GM19025 (cell line): ENCODE results near the gene ITSN1.

Experiments used
- ATAC-seq: cut with Tn5 transposase; IDR thresholded peaks from one replicate; pipeline ENCODE4 v1.9.1; 2021; ENCODE audit warnings: mild to moderate bottlenecking, low read depth, moderate library complexity; ENCODE audit not compliant: unreplicated experiment

ITSN1 gene

DNA sequence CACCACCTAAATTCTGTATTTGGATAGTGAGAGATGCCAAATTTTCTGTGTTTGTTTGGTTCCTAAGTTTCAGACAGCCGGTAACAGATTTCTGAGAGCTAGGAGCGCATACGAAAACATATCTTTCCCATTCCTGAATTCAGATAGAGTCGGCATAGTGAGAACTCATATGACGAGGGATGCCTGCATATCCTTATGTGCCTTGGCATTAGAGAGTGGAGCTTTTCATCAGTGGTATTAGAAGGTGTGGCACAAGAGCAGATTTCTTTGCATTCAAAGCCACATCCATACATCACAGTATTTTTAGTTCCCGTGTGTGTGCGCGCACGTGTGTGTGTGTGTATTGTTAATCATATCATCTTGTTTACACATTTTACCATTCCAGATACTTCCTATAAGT is 187.5 kb downstream of the ITSN1 start:
- ATAC-seq = no peak

DNA sequence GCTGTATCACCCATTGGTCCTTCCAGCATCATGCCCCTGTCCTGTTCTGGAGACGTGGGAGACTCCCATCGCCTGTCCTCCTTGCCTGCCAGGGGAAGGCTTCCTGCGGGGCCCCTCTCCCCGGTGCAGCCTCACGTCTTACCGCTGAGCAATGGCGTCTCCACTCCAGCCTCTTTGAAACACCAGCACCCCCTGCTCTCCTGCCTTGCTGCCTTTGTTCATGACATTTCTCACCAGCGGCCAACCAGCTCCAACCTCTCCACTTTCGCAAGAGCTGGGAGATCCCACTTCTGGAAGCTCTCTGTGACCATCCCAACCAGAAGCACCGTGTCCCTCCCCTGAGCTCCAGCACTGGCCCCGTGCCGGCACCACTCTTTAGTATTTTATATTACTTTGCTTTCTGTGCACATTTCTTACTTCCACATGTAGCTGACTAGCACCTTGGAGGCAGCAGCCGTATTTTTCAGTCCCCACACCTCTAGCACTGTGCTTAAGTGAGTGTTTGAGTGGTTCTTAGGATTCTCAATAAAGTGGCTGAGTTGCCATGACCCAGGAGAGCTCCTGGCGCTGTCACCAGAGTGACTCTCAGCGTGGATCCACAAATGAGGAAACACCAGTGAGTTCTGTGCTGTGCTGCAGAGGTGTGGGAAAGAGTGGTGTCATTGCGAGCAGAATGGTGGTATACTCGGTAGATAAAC is 189.8 kb downstream of the ITSN1 start:
- ATAC-seq = no peak

DNA sequence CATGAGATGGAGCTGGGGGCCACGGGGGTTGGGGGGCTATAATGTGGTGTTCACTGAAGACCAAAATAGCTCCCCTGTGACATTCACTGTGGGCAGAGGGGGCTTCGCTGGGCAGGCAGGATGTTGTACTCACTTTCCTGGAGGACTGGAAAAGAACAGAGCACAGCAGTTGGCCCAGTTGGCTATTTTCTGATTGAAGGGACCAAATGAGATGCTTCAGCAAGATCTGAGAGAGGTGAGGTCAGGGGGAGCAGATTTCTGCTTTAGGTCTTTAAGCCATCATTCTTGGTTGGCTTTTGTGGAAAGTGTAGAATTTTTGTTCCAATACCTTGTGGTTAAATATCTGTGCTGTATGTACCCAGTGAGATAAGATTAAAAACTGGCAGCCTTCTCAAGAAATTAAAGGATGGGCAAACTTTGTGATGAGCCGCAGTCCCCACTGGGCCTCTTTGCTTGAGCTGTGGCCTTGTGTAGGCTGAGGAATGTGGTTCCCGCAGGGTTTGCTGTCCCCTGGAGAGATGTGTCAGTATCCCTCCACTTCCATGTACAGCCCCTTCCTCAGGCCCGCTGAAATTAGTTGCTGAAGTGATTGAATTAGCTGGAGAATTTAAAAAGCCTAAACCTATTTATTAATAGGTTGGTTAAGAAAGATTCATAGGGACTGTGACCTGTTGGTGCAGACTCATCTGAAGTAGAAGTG is 192.7 kb downstream of the ITSN1 start:
- ATAC-seq = no peak

DNA sequence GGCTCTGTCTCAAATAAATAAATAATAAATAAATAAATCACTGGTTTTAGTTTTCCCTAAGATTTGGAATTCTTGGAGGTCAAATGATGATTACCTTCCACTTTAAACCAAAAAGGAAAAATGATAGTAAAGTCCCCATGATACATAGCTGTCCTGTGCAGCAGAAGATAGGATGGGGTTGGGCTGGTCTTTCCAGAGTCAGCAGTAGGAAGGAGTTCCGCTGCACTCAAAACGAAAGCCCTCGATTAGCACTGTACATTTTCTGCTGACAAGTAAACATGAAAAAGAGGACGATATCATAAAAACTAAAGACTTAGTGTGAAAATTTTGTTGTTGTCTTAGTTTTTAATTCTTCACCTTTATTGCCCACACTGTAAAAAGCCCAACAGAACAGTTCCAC is 193.6 kb downstream of the ITSN1 start:
- no peak for ATAC-seq

DNA sequence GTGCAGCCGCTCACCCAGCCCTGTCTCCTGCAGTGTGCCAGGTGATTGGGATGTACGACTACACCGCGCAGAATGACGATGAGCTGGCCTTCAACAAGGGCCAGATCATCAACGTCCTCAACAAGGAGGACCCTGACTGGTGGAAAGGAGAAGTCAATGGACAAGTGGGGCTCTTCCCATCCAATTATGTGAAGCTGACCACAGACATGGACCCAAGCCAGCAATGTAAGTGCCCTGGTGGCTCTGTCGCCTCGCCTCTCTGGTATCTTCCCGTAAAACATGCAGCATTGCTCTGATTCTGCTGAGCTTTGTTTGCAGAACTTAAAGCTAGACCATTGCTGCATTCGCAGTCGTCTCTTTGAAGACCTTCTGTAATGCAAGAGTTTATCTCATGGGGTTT is 194.1 kb downstream of the ITSN1 start:
- ATAC-seq = no peak

DNA sequence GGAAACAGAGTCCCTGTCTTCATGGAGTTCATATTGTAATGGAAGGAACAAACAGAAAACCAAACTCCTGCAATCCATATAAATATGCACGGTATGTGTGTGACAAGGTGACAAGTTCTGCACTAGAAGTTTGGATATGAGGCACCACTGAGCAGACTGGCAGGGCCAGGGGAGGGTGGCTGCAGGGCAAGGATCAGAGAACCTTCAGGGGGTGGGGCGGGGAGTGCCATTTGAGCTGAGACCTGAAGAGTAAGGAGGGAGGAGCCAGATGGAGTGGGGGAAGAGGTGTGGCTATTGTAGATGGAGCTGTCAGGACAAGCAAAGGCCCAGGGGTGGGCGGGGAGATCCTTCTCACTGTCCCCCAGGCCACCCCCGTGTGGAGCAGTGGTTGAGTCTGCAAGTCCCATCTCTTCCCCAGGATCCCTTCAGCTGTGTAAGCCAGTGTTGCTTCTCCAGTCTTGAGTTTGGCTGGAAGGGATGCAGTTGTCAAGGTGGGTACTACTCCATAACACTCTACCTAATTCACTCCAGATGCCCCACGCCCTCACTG is 196.9 kb downstream of the ITSN1 start:
- ATAC-seq = no peak

DNA sequence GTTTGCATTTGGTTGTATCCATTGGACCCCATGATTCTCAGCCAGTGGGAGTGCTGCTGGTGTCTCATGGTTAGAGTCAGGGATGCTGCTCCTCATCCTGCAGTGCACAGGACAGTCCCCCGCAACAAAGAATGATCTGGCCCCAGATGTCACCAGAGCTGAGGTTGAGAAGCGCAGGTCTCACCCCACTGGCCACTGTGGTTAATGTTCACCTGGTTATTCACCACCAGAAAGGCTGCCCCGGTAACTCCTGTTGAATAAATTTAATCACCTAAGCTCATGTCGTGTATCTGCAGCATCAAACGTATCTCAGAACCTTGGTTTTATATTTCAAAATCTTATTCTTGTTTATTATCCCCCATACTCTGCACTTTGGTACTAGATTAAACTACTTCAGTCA is 197.5 kb downstream of the ITSN1 start:
- ATAC-seq = no peak

DNA sequence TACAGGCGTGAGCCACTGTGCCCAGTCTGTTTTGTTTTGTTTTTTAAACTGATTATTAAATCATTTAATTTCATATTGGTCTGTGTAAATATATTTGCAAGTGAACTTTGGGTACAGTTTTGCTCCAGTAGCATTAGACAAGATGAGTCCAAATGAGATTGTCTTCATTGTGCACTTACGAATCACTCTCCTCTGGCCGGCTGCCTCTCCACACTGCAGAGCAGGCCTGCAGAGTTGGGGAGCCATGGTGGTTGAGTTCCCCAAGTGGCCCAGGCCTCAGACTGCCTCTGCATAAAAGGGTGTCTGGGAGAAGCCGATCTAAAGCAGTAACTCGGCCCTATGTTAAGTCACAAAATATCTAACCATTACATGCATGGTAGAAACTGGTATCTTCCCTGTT is 198.5 kb downstream of the ITSN1 start:
- no peak for ATAC-seq

DNA sequence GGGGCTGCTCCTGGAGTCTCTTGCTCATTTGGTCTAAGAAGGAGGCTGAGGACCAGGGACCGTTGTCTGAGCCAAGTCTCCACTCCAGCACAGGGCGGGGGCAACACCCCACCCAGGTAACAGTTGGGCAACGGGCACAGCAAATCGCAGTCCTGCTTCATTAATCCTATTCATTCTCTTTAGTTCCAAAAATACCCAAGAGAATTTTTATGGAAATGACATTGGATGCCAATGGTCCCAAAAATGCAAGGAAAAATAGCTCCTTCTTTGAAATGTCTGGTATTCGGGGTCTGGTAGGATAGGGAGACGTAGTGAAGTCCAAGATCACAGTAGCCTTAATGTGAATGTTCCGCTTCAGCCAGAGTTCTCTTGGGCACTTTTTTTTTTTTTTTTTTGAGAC is 199.3 kb downstream of the ITSN1 start:
- ATAC-seq = no peak

DNA sequence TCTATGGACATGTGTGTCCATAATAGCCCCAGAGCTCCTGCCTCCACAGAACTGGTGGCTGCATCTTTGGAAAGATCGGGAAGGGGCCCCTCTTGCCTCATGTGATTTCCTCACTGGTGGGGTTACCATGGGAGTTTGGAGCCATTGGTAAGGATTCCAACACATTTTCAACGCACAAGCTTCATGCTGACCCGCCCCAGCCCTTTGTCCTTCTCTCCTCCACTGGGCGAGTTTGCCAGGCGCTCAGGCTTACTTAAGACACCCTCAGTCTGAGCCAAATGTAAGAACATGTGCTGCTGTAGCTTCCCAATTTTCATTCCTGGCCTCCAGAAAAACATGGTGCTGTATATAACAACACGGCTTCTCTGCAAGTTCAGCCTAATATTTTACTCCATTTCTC is 200.9 kb downstream of the ITSN1 start:
- no peak for ATAC-seq

DNA sequence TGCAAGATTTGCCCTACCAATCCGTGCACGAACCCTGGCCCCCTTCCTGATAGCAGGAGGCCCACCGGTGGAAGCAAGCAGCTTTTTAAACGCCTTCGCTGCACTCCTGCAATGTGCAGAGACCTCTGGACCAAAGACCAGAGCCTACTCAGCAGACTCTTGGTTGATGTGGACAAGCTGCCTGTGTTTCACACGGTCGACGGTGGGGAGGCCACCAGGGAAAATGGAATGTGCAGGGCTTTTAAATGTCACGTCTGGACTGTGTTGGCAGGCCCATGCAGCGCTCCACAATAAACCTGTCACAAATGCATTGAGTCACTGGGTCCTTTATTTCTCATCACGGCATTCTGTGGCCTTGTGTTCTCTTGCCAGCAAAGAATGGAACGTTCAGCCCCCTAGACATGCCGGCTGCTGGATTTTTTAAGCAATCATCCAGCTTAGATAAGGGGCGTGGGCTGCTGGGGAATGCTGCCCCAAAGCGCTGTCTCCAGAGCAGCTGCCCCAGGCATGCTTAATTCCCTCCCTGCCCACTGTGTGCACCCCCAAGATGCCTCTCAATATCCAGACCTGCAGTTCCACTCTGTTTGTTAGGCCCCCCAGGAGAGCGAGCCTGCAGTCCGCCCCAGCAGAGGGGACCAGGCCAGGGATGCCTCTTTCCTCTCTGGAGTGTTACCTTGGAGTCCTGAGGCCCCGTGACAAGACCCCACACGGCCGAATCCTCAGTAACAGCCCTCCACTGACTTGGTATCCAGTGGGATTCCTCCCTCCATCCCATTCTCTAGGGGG is 202.0 kb downstream of the ITSN1 start:
- ATAC-seq = no peak

DNA sequence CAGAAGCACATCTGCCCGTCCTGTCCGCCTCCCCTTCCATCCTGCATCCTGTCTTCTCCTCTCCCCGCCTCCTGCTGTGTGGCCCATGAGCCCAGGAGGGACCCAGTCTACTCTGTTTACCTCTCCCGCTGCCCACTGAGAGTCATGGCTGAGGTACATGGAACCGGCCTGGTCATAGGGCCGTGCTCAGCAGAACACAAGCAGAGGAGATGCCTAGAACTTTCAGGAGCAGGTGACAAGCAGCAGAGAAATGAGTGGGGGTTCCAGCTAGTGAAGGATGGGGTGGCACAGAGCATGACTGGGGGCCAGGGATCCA is 202.5 kb downstream of the ITSN1 start:
- no peak for ATAC-seq

DNA sequence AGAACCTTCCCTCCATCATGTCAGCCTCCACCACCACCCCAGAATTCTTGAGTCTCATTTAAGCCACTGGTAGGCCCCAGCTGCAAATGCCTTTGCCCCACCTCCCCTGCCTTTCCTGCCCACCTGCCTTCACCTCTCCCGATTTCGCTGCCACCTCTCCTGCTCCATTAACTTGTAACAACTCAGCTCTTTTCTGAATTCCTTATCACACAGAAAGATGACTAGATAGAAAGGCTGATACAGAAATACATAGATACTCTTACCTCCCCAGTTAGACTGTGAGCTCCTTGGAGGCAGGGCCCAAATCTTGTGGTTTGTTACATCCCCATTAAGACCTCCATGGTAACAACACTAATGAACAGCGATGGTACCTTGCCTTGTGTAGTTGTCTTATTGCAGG is 203.8 kb downstream of the ITSN1 start:
- ATAC-seq = no peak

DNA sequence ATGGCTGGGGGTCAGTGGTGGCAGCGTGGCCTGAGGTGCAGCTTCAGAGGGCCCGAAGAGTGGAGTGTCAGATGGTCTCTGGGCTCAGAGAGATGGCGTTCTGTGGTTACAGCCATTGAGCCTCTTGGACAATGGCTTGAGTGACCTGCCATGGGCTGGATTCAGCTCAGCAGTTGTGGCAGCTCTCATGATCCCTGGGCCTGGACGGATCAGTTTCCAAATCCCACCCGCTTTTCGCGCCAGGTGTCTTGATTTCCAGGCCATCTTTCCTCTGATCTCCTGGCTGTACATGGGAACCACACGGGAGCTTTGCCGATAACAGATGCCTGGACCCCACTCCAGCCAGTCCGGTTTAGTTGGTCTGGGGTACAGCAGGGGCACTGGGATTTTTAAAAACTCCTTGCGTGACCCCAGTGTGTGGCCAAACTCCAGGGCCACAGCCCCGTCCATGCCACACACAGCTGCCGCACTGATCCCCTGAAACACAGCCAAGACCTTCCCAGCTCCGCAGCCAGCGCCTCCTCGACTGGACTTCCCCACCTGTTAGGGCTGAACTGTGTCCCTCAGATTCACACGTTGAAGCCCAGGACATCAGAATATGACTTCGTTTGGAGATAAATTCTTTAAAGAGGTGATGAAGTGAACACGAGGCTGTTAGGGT is 205.4 kb downstream of the ITSN1 start:
- no peak for ATAC-seq

DNA sequence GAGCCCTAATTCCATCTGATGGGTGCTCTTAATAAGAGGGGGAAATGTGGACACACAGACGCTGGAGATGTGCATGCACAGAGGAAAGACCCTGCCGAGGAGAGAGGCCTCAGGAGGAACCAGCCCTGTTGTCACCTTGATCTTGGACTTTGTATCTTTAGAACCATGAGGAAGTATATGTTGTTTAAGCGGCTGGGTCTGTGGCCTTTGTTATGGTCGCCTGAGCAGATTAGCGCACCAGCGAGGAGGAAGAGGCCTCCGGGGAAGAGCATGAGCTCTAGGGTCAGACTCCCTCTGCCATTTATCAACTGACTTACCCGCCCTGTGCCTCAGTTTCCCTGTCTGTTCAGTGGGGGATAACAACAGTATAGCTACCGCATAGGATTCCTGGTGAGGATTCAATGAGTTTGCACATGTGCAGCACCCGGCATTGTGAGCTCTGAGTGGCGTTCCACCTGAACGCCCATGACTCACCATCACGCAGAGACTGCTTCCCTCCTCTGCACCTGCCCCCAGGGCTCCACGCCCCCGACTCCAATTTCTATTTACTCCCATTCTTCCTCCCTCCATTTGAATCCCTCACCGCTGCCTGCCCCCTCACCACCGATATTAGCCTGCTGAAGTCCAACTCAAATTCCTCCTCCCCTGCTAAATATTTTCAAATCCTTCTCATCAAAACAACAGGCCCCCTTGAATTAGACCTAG is 206.1 kb downstream of the ITSN1 start:
- ATAC-seq = no peak

DNA sequence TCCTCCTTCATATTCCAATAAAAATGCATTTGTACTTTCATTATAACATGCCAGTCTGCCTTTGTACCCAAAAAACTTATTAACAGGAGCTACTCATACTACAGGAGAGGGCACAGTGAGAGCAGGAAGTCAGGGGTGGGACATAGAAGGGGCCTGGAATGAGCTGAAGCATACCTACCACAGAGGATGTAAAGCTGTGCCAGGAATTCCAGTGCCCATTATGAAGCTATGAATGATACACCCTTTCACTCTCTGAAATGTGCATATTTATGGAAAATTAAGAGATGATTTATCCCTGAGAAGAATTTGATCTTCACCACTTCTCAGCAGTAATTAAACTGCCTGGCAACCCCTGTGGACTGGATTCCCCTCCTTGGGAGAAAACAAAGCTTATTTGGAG is 207.5 kb downstream of the ITSN1 start:
- ATAC-seq = no peak

DNA sequence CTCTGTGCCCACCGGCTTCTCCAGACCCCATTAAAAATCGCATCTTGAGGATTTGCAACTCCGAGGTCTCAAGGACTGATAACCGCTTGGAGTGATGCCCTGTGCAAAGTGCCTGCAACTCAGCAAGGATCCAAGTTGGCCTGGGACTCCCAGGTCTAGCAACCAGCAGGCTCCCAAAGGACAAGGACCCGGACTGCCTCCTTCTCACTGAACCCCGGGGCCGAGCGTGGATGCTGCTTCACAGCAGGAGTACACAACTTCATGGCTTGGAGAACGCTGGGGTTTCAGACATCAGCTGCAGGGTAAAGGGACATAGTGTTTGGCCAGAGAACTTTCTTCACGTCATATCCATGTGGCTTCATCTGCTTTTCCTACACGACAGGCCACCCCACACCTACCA is 208.1 kb downstream of the ITSN1 start:
- ATAC-seq = no peak

DNA sequence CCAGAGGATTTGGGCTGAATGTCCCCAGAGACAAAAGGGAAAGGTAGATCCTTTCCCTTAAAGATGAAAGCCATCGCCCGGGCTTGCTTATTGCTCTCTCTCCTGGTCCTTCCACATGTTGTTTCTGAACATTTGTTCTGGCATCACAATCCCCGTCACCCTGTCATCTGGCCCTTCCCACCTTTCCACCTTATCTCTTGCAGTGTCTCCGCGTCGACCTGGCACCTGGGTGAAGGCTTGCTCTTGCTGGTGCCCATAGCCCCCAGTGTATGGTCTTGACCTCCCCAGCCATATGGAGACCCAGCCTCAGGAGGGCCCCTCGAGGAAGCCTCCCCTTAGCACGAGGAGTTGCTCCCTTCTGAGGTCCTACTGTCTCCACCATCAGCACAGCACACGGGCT is 208.7 kb downstream of the ITSN1 start:
- ATAC-seq = no peak

DNA sequence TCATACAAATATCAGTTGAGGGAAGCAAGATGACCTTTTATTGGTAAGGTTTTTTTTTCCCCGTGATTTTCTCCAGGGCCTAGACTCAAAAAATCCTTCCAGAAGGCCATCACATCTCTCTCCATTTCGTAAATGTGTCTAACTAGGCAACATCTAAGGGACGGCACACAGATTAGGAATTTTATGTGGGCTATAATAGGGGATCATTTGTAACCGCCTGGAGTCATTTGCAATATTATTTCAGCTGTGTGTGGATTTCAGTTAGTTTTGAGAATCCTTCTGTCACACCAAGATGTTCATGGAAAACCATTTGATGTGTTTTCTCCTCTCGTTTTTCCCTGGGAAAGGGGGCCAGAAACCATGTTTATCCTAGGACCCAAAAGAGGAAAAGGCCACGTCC is 210.2 kb downstream of the ITSN1 start:
- ATAC-seq = no peak

DNA sequence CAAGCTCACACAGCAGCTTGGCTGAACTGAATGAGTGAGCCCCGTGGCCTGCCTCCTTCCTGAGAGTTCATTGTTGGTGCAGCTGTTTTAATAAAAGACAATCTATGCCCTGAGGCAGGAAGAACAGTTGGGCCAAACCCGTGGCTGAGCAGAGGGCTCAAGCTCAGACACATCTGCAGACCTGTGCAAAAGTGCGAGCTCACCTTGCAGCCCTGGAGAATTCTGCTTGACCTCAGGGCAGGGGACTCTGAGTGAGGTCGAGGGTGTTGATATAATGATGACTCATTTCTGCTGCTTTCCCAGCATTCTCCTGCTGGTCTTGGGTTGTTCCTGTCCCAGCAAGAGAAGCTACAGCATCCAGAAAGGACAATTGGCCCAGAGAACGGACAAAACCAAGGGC is 212.3 kb downstream of the ITSN1 start:
- no peak for ATAC-seq
